GM06990 (cell line): ENCODE results near the gene OR8G1.
"Not testable (repeated sequence)": the region's sequence is repeated elsewhere in the genome, so short reads cannot be mapped to it uniquely, and the experiment has no call there.

Source experiments
- DNase-seq: peaks from one replicate; pipeline ENCODE4 v3.0.0-alpha.2; 2011; ENCODE audit not compliant: insufficient read length; ENCODE audit errors: extremely low read depth
- H3K27me3 ChIP-seq: replicated peaks from 2 replicates; pipeline ENCODE4 v1.6.0; 2011; ENCODE audit warnings: low read length; ENCODE audit not compliant: control insufficient read depth, insufficient read depth
- H3K36me3 ChIP-seq: 2 replicates; pipeline ENCODE4 v1.5.1; 2011; ENCODE audit warnings: low read length; ENCODE audit not compliant: control insufficient read depth, insufficient read depth
- H3K4me3 ChIP-seq: replicated peaks from 2 replicates; pipeline ENCODE4 v1.5.1; 2011; ENCODE audit warnings: low read depth, mild to moderate bottlenecking, control low read depth, low read length
- TF ChIP-seq, protein P1 (sequence below): IDR thresholded peaks from 2 replicates; pipeline ENCODE4 v1.5.1; 2011; ENCODE audit warnings: low read length, control low read depth, mild to moderate bottlenecking, inconsistent platforms; ENCODE audit not compliant: insufficient read depth, poor library complexity, severe bottlenecking

The OR8G1 gene

DNA sequence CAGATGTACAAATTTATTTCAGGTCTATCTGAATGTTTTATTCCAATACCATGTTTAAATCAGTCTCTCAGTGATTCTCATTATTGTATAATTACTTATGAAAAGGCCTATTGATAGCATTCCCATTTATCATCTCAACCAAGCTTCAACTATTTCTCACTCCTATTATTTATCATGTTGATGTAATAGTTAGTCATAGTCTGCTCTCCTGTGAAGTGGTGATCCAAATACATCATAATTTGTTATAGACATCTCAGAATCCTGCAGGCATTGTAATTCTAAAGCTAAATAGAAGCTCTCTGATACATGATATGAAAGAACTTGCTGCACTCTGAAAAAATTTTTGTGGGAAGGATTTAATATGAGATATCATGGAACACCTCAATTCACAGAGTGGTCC lies 21.8 kb upstream of the OR8G1 start:
- no peak for DNase-seq
- Histone ChIP-seq H3K27me3 (no peaks in the 10 kb centered on the region), H3K4me3 (no peak overlapping the region), H3K36me3 (no peaks in the 10 kb centered on the region)
- TF ChIP-seq, protein P1, sequence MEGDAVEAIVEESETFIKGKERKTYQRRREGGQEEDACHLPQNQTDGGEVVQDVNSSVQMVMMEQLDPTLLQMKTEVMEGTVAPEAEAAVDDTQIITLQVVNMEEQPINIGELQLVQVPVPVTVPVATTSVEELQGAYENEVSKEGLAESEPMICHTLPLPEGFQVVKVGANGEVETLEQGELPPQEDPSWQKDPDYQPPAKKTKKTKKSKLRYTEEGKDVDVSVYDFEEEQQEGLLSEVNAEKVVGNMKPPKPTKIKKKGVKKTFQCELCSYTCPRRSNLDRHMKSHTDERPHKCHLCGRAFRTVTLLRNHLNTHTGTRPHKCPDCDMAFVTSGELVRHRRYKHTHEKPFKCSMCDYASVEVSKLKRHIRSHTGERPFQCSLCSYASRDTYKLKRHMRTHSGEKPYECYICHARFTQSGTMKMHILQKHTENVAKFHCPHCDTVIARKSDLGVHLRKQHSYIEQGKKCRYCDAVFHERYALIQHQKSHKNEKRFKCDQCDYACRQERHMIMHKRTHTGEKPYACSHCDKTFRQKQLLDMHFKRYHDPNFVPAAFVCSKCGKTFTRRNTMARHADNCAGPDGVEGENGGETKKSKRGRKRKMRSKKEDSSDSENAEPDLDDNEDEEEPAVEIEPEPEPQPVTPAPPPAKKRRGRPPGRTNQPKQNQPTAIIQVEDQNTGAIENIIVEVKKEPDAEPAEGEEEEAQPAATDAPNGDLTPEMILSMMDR, result no peak

DNA sequence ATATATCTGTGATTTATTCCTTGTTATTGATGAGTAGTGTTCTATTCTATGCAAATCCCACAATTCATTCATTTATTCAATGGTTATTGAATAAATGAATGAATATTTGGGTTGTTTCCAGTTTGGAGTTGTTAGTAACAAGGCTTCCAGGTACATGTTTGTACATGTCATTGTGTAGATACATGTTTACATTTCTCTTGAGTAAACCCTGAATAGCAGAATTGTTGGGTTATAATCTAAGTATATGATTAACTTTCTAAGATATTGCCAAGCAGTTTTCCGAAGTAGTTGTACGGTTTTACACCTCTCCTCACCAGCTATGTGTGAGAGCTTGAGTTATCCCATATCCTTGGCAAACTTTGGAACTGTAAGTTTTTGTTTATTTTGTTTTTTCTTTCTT lies 18.5 kb upstream of the OR8G1 start:
- no peak for DNase-seq
- Histone ChIP-seq H3K36me3 (no peaks in the 10 kb centered on the region), H3K4me3 (no peak overlapping the region), H3K27me3 (no peaks in the 10 kb centered on the region)
- TF ChIP-seq, protein P1, result no peak

DNA sequence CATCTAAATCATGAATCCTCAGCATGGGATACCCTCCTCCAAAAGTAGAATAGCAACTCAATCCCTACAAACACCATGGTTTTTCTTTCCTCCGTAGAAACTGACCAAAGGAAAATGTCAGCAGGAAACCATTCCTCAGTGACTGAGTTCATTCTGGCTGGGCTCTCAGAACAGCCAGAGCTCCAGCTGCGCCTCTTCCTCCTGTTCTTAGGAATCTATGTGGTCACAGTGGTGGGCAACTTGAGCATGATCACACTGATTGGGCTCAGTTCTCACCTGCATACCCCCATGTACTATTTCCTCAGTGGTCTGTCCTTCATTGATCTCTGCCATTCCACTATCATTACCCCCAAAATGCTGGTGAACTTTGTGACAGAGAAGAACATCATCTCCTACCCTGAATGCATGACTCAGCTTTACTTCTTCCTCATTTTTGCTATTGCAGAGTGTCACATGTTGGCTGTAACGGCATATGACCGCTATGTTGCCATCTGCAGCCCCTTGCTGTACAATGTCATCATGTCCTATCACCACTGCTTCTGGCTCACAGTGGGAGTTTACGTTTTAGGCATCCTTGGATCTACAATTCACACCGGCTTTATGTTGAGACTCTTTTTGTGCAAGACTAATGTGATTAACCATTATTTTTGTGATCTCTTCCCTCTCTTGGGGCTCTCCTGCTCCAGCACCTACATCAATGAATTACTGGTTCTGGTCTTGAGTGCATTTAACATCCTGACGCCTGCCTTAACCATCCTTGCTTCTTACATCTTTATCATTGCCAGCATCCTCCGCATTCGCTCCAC lies 16.1 kb upstream of the OR8G1 start:
- not testable (repeated sequence) for H3K36me3 ChIP-seq, H3K27me3 ChIP-seq, H3K4me3 ChIP-seq, DNase-seq

DNA sequence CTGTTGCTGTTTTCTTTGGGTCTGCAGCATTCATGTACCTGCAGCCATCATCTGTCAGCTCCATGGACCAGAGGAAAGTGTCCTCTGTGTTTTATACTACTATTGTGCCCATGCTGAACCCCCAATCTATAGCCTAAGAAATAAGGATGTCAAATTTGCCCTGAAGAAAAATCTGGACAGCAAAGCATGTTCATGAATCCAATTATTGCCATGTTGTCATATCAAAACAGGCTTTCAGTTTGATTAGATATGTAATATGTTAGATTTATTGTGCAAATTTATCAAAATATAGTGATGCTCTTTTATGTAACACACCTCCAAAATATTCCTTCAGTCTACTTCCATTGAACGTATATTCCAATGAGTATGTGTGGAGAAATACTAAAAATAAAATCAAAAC lies 15.4 kb upstream of the OR8G1 start:
- H3K4me3 ChIP-seq, result no peak overlapping the region
- TF ChIP-seq, protein P1, result no peak
- DNase-seq, result no peak

DNA sequence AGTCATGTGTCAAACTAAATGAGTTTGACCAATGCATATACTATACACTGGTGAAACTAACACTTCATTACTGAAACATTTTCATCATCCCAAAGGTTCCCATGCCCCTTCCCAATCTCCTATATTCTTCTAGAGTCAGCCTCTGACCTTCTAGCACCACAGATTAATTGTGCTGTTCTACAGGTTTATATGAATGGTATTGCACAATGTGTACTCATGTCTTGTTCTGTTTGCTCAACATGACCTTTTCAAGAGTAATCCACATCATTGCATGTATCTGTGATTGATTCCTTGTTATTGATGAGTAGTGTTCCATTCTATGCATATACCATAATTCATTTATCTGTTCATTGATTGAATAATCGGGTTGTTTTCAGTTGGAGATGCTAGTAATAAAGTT lies 7.5 kb upstream of the OR8G1 start:
- no peak for DNase-seq
- TF ChIP-seq, protein P1, result no peak
- no peaks in the 10 kb centered on the region for H3K36me3 ChIP-seq
- no peak overlapping the region for H3K4me3 ChIP-seq
- H3K27me3 ChIP-seq, result no peaks in the 10 kb centered on the region

More for the DNA sequence above, 15.4 kb upstream of the OR8G1 start:
- Histone ChIP-seq H3K36me3 (no peaks in the 10 kb centered on the region), H3K27me3 (no peaks in the 10 kb centered on the region)

DNA sequence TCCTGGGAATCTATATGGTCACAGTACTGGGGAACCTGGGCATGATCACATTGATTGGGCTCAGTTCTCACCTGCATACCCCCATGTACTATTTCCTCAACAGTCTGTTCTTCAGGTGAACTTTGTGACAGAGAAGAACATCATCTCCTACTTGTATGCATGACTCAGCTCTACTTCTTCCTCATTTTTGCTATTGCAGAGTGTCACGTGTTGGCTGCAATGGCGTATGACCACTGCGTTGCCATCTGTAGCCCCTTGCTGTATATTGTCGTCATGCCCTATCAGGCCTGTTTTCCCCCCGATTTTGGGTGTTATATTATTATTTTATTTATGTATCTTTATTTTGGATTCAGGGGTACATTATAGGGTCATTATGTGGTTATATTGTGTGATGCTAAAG lies 2.4 kb upstream of the OR8G1 start:
- no peaks in the 10 kb centered on the region for H3K36me3 ChIP-seq
- TF ChIP-seq, protein P1, result no peak
- H3K27me3 ChIP-seq, result no peaks in the 10 kb centered on the region
- DNase-seq, result no peak
- no peak overlapping the region for H3K4me3 ChIP-seq

DNA sequence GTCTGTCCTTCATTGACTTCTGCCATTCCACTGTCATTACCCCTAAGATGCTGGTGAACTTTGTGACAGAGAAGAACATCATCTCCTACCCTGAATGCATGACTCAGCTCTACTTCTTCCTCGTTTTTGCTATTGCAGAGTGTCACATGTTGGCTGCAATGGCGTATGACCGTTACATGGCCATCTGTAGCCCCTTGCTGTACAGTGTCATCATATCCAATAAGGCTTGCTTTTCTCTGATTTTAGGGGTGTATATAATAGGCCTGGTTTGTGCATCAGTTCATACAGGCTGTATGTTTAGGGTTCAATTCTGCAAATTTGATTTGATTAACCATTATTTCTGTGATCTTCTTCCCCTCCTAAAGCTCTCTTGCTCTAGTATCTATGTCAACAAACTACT lies 9.0 kb downstream of the OR8G1 start:
- H3K27me3 ChIP-seq, H3K4me3 ChIP-seq, H3K36me3 ChIP-seq, DNase-seq: not testable (repeated sequence)
